Measurements from ENCODE around the gene AUNIP. TPM values are rescaled to one million over a fixed set of nuclear protein-coding genes. Genes with fewer than 3 reads are reported as not detected.
A peak's percentile ranks its signal among the peaks of the same experiment; 100 is the strongest.

Gene AUNIP
- total RNA-seq, 1 experiment from 2014 or later: 11.0 TPM

DNA sequence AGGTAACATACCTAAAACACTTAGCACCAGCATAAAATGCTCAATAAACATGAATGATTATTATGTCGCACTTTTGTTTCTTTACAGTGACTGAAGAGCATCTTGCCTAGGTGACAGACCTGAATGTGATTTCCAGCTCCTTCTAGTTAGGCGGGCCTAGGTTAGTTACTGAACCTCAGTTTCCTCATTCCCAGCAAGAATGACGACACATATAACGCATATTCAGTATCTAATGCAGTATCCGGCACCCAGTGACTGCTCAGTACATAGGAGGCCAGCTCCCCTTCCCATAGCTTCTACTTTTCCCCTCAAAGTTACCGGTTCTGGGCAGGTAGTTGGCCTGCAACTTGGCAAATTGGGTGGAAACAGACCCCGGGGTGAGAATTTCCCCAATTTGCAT is 763 bp downstream of the AUNIP start:
- no peak for DNase-seq

DNA sequence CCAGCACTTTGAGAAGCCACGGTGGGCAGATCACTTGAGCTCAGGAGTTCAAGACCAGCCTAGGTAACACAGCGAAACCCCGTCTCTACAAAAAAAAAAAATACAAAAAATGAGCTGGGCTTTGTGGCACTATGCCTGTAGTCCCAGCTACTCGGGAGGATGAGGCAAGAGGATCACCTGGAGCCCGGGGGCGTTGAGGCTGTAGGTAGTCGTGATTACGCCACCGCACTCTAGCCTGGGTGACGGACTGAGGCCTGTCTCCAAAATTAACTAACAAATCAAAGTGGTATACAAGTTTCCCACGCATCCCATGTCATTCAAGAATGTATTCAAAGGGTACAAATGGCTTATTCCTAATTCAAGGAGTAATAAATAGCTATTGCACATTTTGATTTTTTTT is 2.4 kb downstream of the AUNIP start:
- TF ChIP-seq CTCF (conservative IDR thresholded peaks at IDR 0.05) (no peak), EZH2 (IDR thresholded peaks at IDR 0.05; ENCODE audit: low read depth) (no peak)
- CTCF ChIA-PET: interaction anchor here (0.6 kb wide), 1 partner anchor 1276 kb away, joined by 6 read pairs; no protein-coding TSS in a partner anchor
- BruUV-seq (replicated peaks): TSS peak; percentile 17
- Histone ChIP-seq H3K27me3 (ENCODE audit: insufficient read depth, low read depth) (no peaks in the 10 kb centered on the region), H3K27ac (no peak overlapping the region), H3K4me2 (no peak overlapping the region), H4K20me1 (ENCODE audit: insufficient read depth) (no peaks in the 10 kb centered on the region), H3K9me3 (ENCODE audit: insufficient read depth, low read depth) (no peaks in the 10 kb centered on the region), H3K79me2 (ENCODE audit: low read depth) (peaks cover 66% of the 10 kb centered on the region), H3K4me3 (no peak overlapping the region), H3K9me2 (ENCODE audit: insufficient read depth) (no peaks in the 10 kb centered on the region), H3K36me3 (ENCODE audit: low read depth) (no peaks in the 10 kb centered on the region), H3F3A (ENCODE audit: insufficient read depth, low read depth) (peaks cover 9% of the 10 kb centered on the region; the same call in 1 of the 2 replicates), H3K4me1 (replicated peaks; ENCODE audit: insufficient read depth) (peaks cover 10% of the 10 kb centered on the region), H2AFZ (no peak overlapping the region)
- POLR2A ChIA-PET (ENCODE audit: unreplicated experiment): no interaction called here
- intact Hi-C loops (cut with micrococcal nuclease; ENCODE audit: unreplicated experiment): no loop called here
- no peak for DNase-seq

More for the DNA sequence above, 763 bp downstream of the AUNIP start:
- Histone ChIP-seq H3K4me2 (peak overlapping the region; percentile 97), H4K20me1 (ENCODE audit: insufficient read depth) (no peaks in the 10 kb centered on the region), H3F3A (ENCODE audit: insufficient read depth, low read depth) (peaks cover 9% of the 10 kb centered on the region; the same call in 1 of the 2 replicates), H3K4me1 (replicated peaks; ENCODE audit: insufficient read depth) (peaks cover 10% of the 10 kb centered on the region), H3K9me2 (ENCODE audit: insufficient read depth) (no peaks in the 10 kb centered on the region), H2AFZ (peak overlapping the region; percentile 94), H3K27ac (peak overlapping the region; percentile 74; the same call in 1 of the 2 replicates), H3K79me2 (ENCODE audit: low read depth) (peaks cover 54% of the 10 kb centered on the region), H3K36me3 (ENCODE audit: low read depth) (no peaks in the 10 kb centered on the region), H3K4me3 (peak overlapping the region; percentile 99), H3K9me3 (ENCODE audit: insufficient read depth, low read depth) (no peaks in the 10 kb centered on the region), H3K27me3 (ENCODE audit: insufficient read depth, low read depth) (no peaks in the 10 kb centered on the region)
- ChIA-PET CTCF (no interaction called here), POLR2A (ENCODE audit: unreplicated experiment) (interaction anchor here (0.8 kb wide), 1 partner anchor 1176 kb away, joined by 6 read pairs; no protein-coding TSS in a partner anchor)
- intact Hi-C loops (cut with micrococcal nuclease; ENCODE audit: unreplicated experiment): loop anchor here (2.0 kb wide), 2 partner anchors 16 to 36 kb away; partner anchors contain the start of gene PAQR7
- TF ChIP-seq EZH2 (IDR thresholded peaks at IDR 0.05; ENCODE audit: low read depth): no peak
- TF ChIP-seq CTCF (conservative IDR thresholded peaks at IDR 0.05): no peak
- BruUV-seq (replicated peaks): TSS peak; percentile 10

- H3K4me3 ChIP-seq: no peak overlapping the region
- H3K9me3 ChIP-seq (ENCODE audit: insufficient read depth, low read depth): no peaks in the 10 kb centered on the region
- H3K4me2 ChIP-seq: no peak overlapping the region
- ChIA-PET CTCF (no interaction called here), POLR2A (ENCODE audit: unreplicated experiment) (interaction anchor here (0.7 kb wide), 2 partner anchors 10 to 13 kb away, joined by 6 to 36 read pairs; no protein-coding TSS in a partner anchor)
- H3K9me2 ChIP-seq (ENCODE audit: insufficient read depth): no peaks in the 10 kb centered on the region
- H3K27ac ChIP-seq: no peak overlapping the region
- BruUV-seq (replicated peaks): no TSS peak
- no peaks in the 10 kb centered on the region for H4K20me1 ChIP-seq (ENCODE audit: insufficient read depth)
- TF ChIP-seq CTCF (conservative IDR thresholded peaks at IDR 0.05) (no peak), EZH2 (IDR thresholded peaks at IDR 0.05; ENCODE audit: low read depth) (no peak)
- H3K27me3 ChIP-seq (ENCODE audit: insufficient read depth, low read depth): no peaks in the 10 kb centered on the region
- intact Hi-C loops (cut with micrococcal nuclease; ENCODE audit: unreplicated experiment): no loop called here
- no peaks in the 10 kb centered on the region for H3K36me3 ChIP-seq (ENCODE audit: low read depth)
- peaks cover 10% of the 10 kb centered on the region for H3K4me1 ChIP-seq (replicated peaks; ENCODE audit: insufficient read depth)
- peaks cover 85% of the 10 kb centered on the region for H3K79me2 ChIP-seq (ENCODE audit: low read depth)
- peaks cover under 1% of the 10 kb centered on the region; the same call in 1 of the 2 replicates for H3F3A ChIP-seq (ENCODE audit: insufficient read depth, low read depth)
- no peak for DNase-seq
- H2AFZ ChIP-seq: no peak overlapping the region
These were observed 4.7 kb downstream of the AUNIP start for GRCh38 chr1:25854554-25854953.

Data from PC-9 (cell line).